Sigmoid colon (tissue), 4 donors: ENCODE measurements around the gene GBX2.

Source experiments
- EP300 ChIP-seq, 4 donors: sonication (generic); formaldehyde crosslinking; IDR thresholded peaks; one replicate each; pipeline ENCODE4 v1.6.1; 2017; ENCODE audit warnings: antibody characterized with exemption in 4 of 4
- POLR2A ChIP-seq, 2 donors: fragments of 450-650 bp; IDR thresholded peaks; one replicate each; pipeline ENCODE4 v1.6.1; 2016; ENCODE audit warnings: antibody characterized with exemption in 2 of 2, mild to moderate bottlenecking in 2 of 2, moderate library complexity in 2 of 2
- POLR2AphosphoS5 ChIP-seq, 4 donors: sonication (generic); formaldehyde crosslinking; IDR thresholded peaks; one replicate each; pipeline ENCODE4 v1.6.1; 2017; ENCODE audit warnings: antibody characterized with exemption in 4 of 4
- TF ChIP-seq, protein P1 (sequence below), 4 experiments: fragments of 450-650 bp in 3 of 4; fragments of 200-600 bp in 1 of 4; IDR thresholded peaks; one replicate each; pipeline ENCODE4 v1.5.1; 2016 to 2019; ENCODE audit warnings: antibody characterized with exemption in 4 of 4, mild to moderate bottlenecking in 3 of 4, moderate library complexity in 2 of 4

DNA sequence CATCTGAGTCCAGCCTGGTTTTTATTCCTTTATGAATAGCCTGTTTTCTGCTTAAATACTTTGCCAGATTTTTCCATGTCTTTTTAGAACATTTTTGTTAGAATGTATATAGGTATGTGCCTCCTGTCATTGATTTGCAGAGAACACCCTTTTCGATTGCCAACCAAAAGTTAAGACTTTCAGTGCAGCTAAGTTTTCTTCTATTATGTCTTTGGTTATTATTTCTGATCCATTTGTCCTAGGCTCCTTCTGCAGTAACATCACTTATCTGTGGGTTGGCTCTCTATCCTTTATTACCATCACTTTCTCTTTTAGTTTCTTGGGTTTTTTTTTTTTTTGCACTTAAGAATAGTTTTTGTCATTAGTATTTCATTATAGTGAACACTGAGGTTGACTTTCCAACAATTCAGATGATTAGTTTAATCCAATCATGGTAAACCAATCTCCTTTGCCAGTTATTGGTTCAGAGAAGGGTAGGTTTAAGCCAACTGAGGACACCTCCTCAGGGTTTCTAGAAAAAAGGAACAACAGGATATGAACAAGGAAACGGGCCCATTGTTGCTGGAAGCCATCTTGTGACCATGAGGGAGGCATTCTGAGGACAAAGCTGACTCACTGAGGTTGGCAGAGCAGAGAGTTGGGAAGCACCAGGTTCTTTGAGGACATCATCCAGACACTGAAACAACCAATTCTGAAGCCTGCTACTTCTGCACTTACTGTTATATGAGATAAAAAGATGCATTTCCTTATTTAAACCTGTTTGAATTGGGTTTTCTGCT lies 37.9 kb upstream of the GBX2 start:
- TF ChIP-seq, protein P1, sequence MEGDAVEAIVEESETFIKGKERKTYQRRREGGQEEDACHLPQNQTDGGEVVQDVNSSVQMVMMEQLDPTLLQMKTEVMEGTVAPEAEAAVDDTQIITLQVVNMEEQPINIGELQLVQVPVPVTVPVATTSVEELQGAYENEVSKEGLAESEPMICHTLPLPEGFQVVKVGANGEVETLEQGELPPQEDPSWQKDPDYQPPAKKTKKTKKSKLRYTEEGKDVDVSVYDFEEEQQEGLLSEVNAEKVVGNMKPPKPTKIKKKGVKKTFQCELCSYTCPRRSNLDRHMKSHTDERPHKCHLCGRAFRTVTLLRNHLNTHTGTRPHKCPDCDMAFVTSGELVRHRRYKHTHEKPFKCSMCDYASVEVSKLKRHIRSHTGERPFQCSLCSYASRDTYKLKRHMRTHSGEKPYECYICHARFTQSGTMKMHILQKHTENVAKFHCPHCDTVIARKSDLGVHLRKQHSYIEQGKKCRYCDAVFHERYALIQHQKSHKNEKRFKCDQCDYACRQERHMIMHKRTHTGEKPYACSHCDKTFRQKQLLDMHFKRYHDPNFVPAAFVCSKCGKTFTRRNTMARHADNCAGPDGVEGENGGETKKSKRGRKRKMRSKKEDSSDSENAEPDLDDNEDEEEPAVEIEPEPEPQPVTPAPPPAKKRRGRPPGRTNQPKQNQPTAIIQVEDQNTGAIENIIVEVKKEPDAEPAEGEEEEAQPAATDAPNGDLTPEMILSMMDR (IDR thresholded peaks at IDR 0.05) = no peak
- TF ChIP-seq POLR2AphosphoS5 (IDR thresholded peaks at IDR 0.05) = no peak
- TF ChIP-seq POLR2A (IDR thresholded peaks at IDR 0.05) = no peak
- TF ChIP-seq EP300 (IDR thresholded peaks at IDR 0.05) = no peak
